HEK293 (cell line): Measurements from ENCODE around the gene CMTM1.

Source experiments
- GLIS1 ChIP-seq: fragments of 450-650 bp; formaldehyde crosslinking; IDR thresholded peaks from 2 replicates; pipeline ENCODE4 v1.5.1; 2016; ENCODE audit warnings: missing biosample characterization, missing genetic modification characterization
- HOXA7 ChIP-seq: sonication (generic); formaldehyde crosslinking; IDR thresholded peaks from 2 replicates; pipeline ENCODE4 v1.8.1; 2022; ENCODE audit warnings: missing genetic modification reagents, borderline replicate concordance
- IKZF3 ChIP-seq: fragments of 450-650 bp; IDR thresholded peaks from 2 replicates; pipeline ENCODE4 v1.5.0; 2018; ENCODE audit warnings: missing biosample characterization, mild to moderate bottlenecking, missing genetic modification characterization, moderate library complexity
- KLF7 ChIP-seq: fragments of 450-650 bp; formaldehyde crosslinking; IDR thresholded peaks from 2 replicates; pipeline ENCODE4 v1.5.1; 2016; ENCODE audit warnings: missing biosample characterization, missing genetic modification characterization, borderline replicate concordance
- SCRT1 ChIP-seq: fragments of 450-650 bp; formaldehyde crosslinking; IDR thresholded peaks from 2 replicates; pipeline ENCODE4 v1.5.1; 2016; ENCODE audit warnings: missing biosample characterization, missing genetic modification characterization, borderline replicate concordance
- SCRT2 ChIP-seq: fragments of 450-650 bp; formaldehyde crosslinking; IDR thresholded peaks from 2 replicates; pipeline ENCODE4 v1.5.1; 2016; ENCODE audit warnings: missing biosample characterization, missing genetic modification characterization
- TCF7L2 ChIP-seq: IDR thresholded peaks from 2 replicates; pipeline ENCODE4 v1.6.1; 2011; ENCODE audit warnings: low read depth, mild to moderate bottlenecking, inconsistent platforms, low read length, moderate library complexity, borderline replicate concordance
- TRIM28 ChIP-seq: IDR thresholded peaks from 2 replicates; pipeline ENCODE4 v1.6.1; 2011; ENCODE audit warnings: low read length, control low read depth, borderline replicate concordance
- ZNF132 ChIP-seq: fragments of 450-650 bp; formaldehyde crosslinking; IDR thresholded peaks from 2 replicates; pipeline ENCODE4 v1.5.1; 2017; ENCODE audit warnings: missing biosample characterization, missing genetic modification characterization, borderline replicate concordance
- ZNF157 ChIP-seq: fragments of 450-650 bp; formaldehyde crosslinking; IDR thresholded peaks from 2 replicates; pipeline ENCODE4 v1.5.1; 2016; ENCODE audit warnings: missing biosample characterization, missing genetic modification characterization
- ZNF169 ChIP-seq: fragments of 450-650 bp; formaldehyde crosslinking; IDR thresholded peaks from 2 replicates; pipeline ENCODE4 v1.5.1; 2016; ENCODE audit warnings: missing biosample characterization, missing genetic modification characterization
- ZNF175 ChIP-seq: fragments of 450-650 bp; formaldehyde crosslinking; IDR thresholded peaks from 2 replicates; pipeline ENCODE4 v1.5.1; 2016; ENCODE audit warnings: missing biosample characterization, missing genetic modification characterization
- ZNF24 ChIP-seq: fragments of 450-650 bp; formaldehyde crosslinking; IDR thresholded peaks from 2 replicates; pipeline ENCODE4 v1.5.1; 2016; ENCODE audit warnings: missing biosample characterization, missing genetic modification characterization
- ZNF26 ChIP-seq: fragments of 450-650 bp; formaldehyde crosslinking; IDR thresholded peaks from 2 replicates; pipeline ENCODE4 v1.5.1; 2016; ENCODE audit warnings: missing biosample characterization, missing genetic modification characterization
- ZNF266 ChIP-seq: fragments of 450-650 bp; formaldehyde crosslinking; IDR thresholded peaks from 2 replicates; pipeline ENCODE4 v1.5.1; 2016; ENCODE audit warnings: missing biosample characterization, missing genetic modification characterization, low read depth
- ZNF394 ChIP-seq: fragments of 450-650 bp; formaldehyde crosslinking; IDR thresholded peaks from 2 replicates; pipeline ENCODE4 v1.5.1; 2016; ENCODE audit warnings: missing biosample characterization, missing genetic modification characterization, mild to moderate bottlenecking, moderate library complexity, borderline replicate concordance
- ZNF398 ChIP-seq: fragments of 450-650 bp; formaldehyde crosslinking; IDR thresholded peaks from 2 replicates; pipeline ENCODE4 v1.5.1; 2017; ENCODE audit warnings: missing biosample characterization, missing genetic modification characterization
- ZNF501 ChIP-seq: fragments of 450-650 bp; formaldehyde crosslinking; IDR thresholded peaks from 2 replicates; pipeline ENCODE4 v1.5.1; 2016; ENCODE audit warnings: missing biosample characterization, missing genetic modification characterization
- ZNF513 ChIP-seq: fragments of 450-650 bp; IDR thresholded peaks from 2 replicates; pipeline ENCODE4 v1.5.1; 2018; ENCODE audit warnings: missing biosample characterization, missing genetic modification characterization
- ZNF518A ChIP-seq: fragments of 450-650 bp; formaldehyde crosslinking; conservative IDR thresholded peaks from 2 replicates; pipeline ENCODE4 v1.5.1; 2016; ENCODE audit warnings: low read depth, missing biosample characterization, missing genetic modification characterization
- ZNF521 ChIP-seq: fragments of 450-650 bp; formaldehyde crosslinking; IDR thresholded peaks from 2 replicates; pipeline ENCODE4 v1.5.1; 2017; ENCODE audit warnings: missing biosample characterization, mild to moderate bottlenecking, missing genetic modification characterization
- ZNF776 ChIP-seq: fragments of 450-650 bp; formaldehyde crosslinking; IDR thresholded peaks from 2 replicates; pipeline ENCODE4 v1.5.0; 2017; ENCODE audit warnings: missing biosample characterization, missing genetic modification characterization, borderline replicate concordance
- ZNF785 ChIP-seq: fragments of 450-650 bp; formaldehyde crosslinking; IDR thresholded peaks from 2 replicates; pipeline ENCODE4 v1.5.1; 2016; ENCODE audit warnings: missing biosample characterization, missing genetic modification characterization
- ZNF837 ChIP-seq: fragments of 450-650 bp; formaldehyde crosslinking; IDR thresholded peaks from 2 replicates; pipeline ENCODE4 v1.5.1; 2016; ENCODE audit warnings: missing biosample characterization, missing genetic modification characterization
- ZNF843 ChIP-seq: fragments of 450-650 bp; formaldehyde crosslinking; IDR thresholded peaks from 2 replicates; pipeline ENCODE4 v1.5.1; 2016; ENCODE audit warnings: missing biosample characterization, missing genetic modification characterization
- ZSCAN18 ChIP-seq: fragments of 450-650 bp; formaldehyde crosslinking; IDR thresholded peaks from 2 replicates; pipeline ENCODE4 v1.5.1; 2016; ENCODE audit warnings: missing biosample characterization, missing genetic modification characterization
- ZSCAN5A ChIP-seq: fragments of 450-650 bp; formaldehyde crosslinking; IDR thresholded peaks from 2 replicates; pipeline ENCODE4 v1.5.1; 2016; ENCODE audit warnings: missing biosample characterization, missing genetic modification characterization

CMTM1 gene

GRCh38 chr16:66605177-66605978 lies 39.1 kb downstream of the CMTM1 start (continued):
- TF ChIP-seq ZNF513 (tag by site-specific recombination): no peak
- TF ChIP-seq ZNF521 (tag by site-specific recombination): no peak
- TF ChIP-seq ZNF169: no peak
- TF ChIP-seq KLF7: no peak
- no peak for TF ChIP-seq ZNF843 (tag by site-specific recombination)
- TF ChIP-seq TRIM28: no peak
- TF ChIP-seq SCRT1 (tag by site-specific recombination): peak; percentile 90; the same call in 1 of the 2 replicates
- peak; percentile 67 for TF ChIP-seq GLIS1 (tag by site-specific recombination)
- no peak for TF ChIP-seq ZNF157 (tag by site-specific recombination)
- no peak for TF ChIP-seq ZNF518A (tag by site-specific recombination)
- no peak for TF ChIP-seq ZNF132 (tag by site-specific recombination)
- TF ChIP-seq ZNF24 (tag by site-specific recombination): no peak
- TF ChIP-seq ZNF175: no peak
- no peak for TF ChIP-seq IKZF3 (tag by site-specific recombination)
- no peak for TF ChIP-seq ZNF26 (tag by site-specific recombination)
- no peak for TF ChIP-seq TCF7L2
- no peak for TF ChIP-seq ZSCAN18 (tag by site-specific recombination)
- no peak for TF ChIP-seq ZNF266
- no peak for TF ChIP-seq ZNF394 (tag by site-specific recombination)
- TF ChIP-seq HOXA7 (CRISPR knock-in tag): no peak
- peak; percentile 85 for TF ChIP-seq ZNF398
- TF ChIP-seq ZNF501 (tag by site-specific recombination): no peak
- TF ChIP-seq SCRT2 (tag by site-specific recombination): peak; percentile 99
- TF ChIP-seq ZNF837 (tag by site-specific recombination): no peak
- TF ChIP-seq ZNF776: no peak
- TF ChIP-seq ZSCAN5A: no peak
- no peak for TF ChIP-seq ZNF785
